Measurements from ENCODE around the gene LCN10.

LCN10 gene

GRCh38 chr9:136722093-136722968 lies 20.4 kb downstream of the LCN10 start:
- Histone ChIP-seq H3K27ac (ENCODE audit: low read depth, low read length) (no peak overlapping the region), H3K27me3 (ENCODE audit: control insufficient read depth in 1 of 2, insufficient read depth in 2 of 2, low read length in 2 of 2) (peaks cover 5 to 6% of the 10 kb centered on the region in 2 donors), H3K36me3 (ENCODE audit: control insufficient read depth in 1 of 2, insufficient read depth in 2 of 2, low read length in 2 of 2) (peaks cover 22 to 48% of the 10 kb centered on the region in 2 donors), H3K4me1 (ENCODE audit: control insufficient read depth in 1 of 2, insufficient read depth in 2 of 2, low read length in 2 of 2) (peaks cover 16 to 42% of the 10 kb centered on the region in 2 donors), H3K4me3 (ENCODE audit: low read depth in 1 of 2, low read length in 2 of 2) (no peak overlapping the region), H3K9ac (ENCODE audit: low read depth in 1 of 2, low read length in 2 of 2) (no peak overlapping the region), H3K9me3 (ENCODE audit: control insufficient read depth in 1 of 2, low read length in 2 of 2) (no peaks in the 10 kb centered on the region)

GRCh38 chr9:136721339-136722092 lies 21.2 kb downstream of the LCN10 start:
- Histone ChIP-seq H3K27ac (ENCODE audit: low read depth, low read length) (no peak overlapping the region), H3K4me3 (ENCODE audit: low read depth in 1 of 2, low read length in 2 of 2) (no peak overlapping the region), H3K27me3 (ENCODE audit: control insufficient read depth in 1 of 2, insufficient read depth in 2 of 2, low read length in 2 of 2) (peaks cover 5 to 6% of the 10 kb centered on the region in 2 donors), H3K4me1 (ENCODE audit: control insufficient read depth in 1 of 2, insufficient read depth in 2 of 2, low read length in 2 of 2) (peaks cover 11 to 34% of the 10 kb centered on the region in 2 donors), H3K36me3 (ENCODE audit: control insufficient read depth in 1 of 2, insufficient read depth in 2 of 2, low read length in 2 of 2) (peaks cover 22 to 48% of the 10 kb centered on the region in 2 donors), H3K9me3 (ENCODE audit: control insufficient read depth in 1 of 2, low read length in 2 of 2) (no peaks in the 10 kb centered on the region), H3K9ac (ENCODE audit: low read depth in 1 of 2, low read length in 2 of 2) (no peak overlapping the region)

- no peak overlapping the region for H3K27ac ChIP-seq (ENCODE audit: low read depth, low read length)
- no peaks in the 10 kb centered on the region for H3K9me3 ChIP-seq (ENCODE audit: control insufficient read depth in 1 of 2, low read length in 2 of 2)
- peaks cover 5 to 28% of the 10 kb centered on the region in 2 donors for H3K4me1 ChIP-seq (ENCODE audit: control insufficient read depth in 1 of 2, insufficient read depth in 2 of 2, low read length in 2 of 2)
- H3K4me3 ChIP-seq (ENCODE audit: low read depth in 1 of 2, low read length in 2 of 2) = no peak overlapping the region
- peaks cover 22 to 43% of the 10 kb centered on the region in 2 donors for H3K36me3 ChIP-seq (ENCODE audit: control insufficient read depth in 1 of 2, insufficient read depth in 2 of 2, low read length in 2 of 2)
- H3K27me3 ChIP-seq (ENCODE audit: control insufficient read depth in 1 of 2, insufficient read depth in 2 of 2, low read length in 2 of 2) = peaks cover 5 to 7% of the 10 kb centered on the region in 2 donors
- no peak overlapping the region for H3K9ac ChIP-seq (ENCODE audit: low read depth in 1 of 2, low read length in 2 of 2)
Measured at GRCh38 chr9:136720898-136721338, 21.8 kb downstream of the LCN10 start.

GRCh38 chr9:136720251-136720897 lies 22.4 kb downstream of the LCN10 start:
- Histone ChIP-seq H3K36me3 (ENCODE audit: control insufficient read depth in 1 of 2, insufficient read depth in 2 of 2, low read length in 2 of 2) (peaks cover 22 to 37% of the 10 kb centered on the region in 2 donors), H3K27me3 (ENCODE audit: control insufficient read depth in 1 of 2, insufficient read depth in 2 of 2, low read length in 2 of 2) (peaks cover 8 to 10% of the 10 kb centered on the region in 2 donors), H3K4me3 (ENCODE audit: low read depth in 1 of 2, low read length in 2 of 2) (no peak overlapping the region), H3K4me1 (ENCODE audit: control insufficient read depth in 1 of 2, insufficient read depth in 2 of 2, low read length in 2 of 2) (peaks cover 0 to 22% of the 10 kb centered on the region in 2 donors), H3K9ac (ENCODE audit: low read depth in 1 of 2, low read length in 2 of 2) (no peak overlapping the region), H3K27ac (ENCODE audit: low read depth, low read length) (no peak overlapping the region), H3K9me3 (ENCODE audit: control insufficient read depth in 1 of 2, low read length in 2 of 2) (no peaks in the 10 kb centered on the region)

- no peak overlapping the region for H3K27ac ChIP-seq (ENCODE audit: low read depth, low read length)
- peaks cover 13 to 18% of the 10 kb centered on the region in 2 donors for H3K27me3 ChIP-seq (ENCODE audit: control insufficient read depth in 1 of 2, insufficient read depth in 2 of 2, low read length in 2 of 2)
- H3K4me1 ChIP-seq (ENCODE audit: control insufficient read depth in 1 of 2, insufficient read depth in 2 of 2, low read length in 2 of 2) = peaks cover 0 to 21% of the 10 kb centered on the region in 2 donors
- peaks cover 17 to 29% of the 10 kb centered on the region in 2 donors for H3K36me3 ChIP-seq (ENCODE audit: control insufficient read depth in 1 of 2, insufficient read depth in 2 of 2, low read length in 2 of 2)
- H3K9ac ChIP-seq (ENCODE audit: low read depth in 1 of 2, low read length in 2 of 2) = no peak overlapping the region
- H3K4me3 ChIP-seq (ENCODE audit: low read depth in 1 of 2, low read length in 2 of 2) = no peak overlapping the region
- no peaks in the 10 kb centered on the region for H3K9me3 ChIP-seq (ENCODE audit: control insufficient read depth in 1 of 2, low read length in 2 of 2)
Measured at GRCh38 chr9:136719195-136719880, 23.4 kb downstream of the LCN10 start.

- H3K27ac ChIP-seq (ENCODE audit: low read depth, low read length) = no peak overlapping the region
- H3K27me3 ChIP-seq (ENCODE audit: control insufficient read depth in 1 of 2, insufficient read depth in 2 of 2, low read length in 2 of 2) = peaks cover 20 to 25% of the 10 kb centered on the region in 2 donors
Measured at GRCh38 chr9:136718345-136719194, 24.2 kb downstream of the LCN10 start.

GRCh38 chr9:136717399-136717798 lies 25.3 kb downstream of the LCN10 start:
- peaks cover 29 to 34% of the 10 kb centered on the region in 2 donors for H3K27me3 ChIP-seq (ENCODE audit: control insufficient read depth in 1 of 2, insufficient read depth in 2 of 2, low read length in 2 of 2)
- no peak overlapping the region for H3K4me3 ChIP-seq (ENCODE audit: low read depth in 1 of 2, low read length in 2 of 2)
- H3K9ac ChIP-seq (ENCODE audit: low read depth in 1 of 2, low read length in 2 of 2) = no peak overlapping the region
- H3K4me1 ChIP-seq (ENCODE audit: control insufficient read depth in 1 of 2, insufficient read depth in 2 of 2, low read length in 2 of 2) = peaks cover 0 to 18% of the 10 kb centered on the region in 2 donors
- peaks cover under 1 to 10% of the 10 kb centered on the region in 2 donors for H3K36me3 ChIP-seq (ENCODE audit: control insufficient read depth in 1 of 2, insufficient read depth in 2 of 2, low read length in 2 of 2)
- H3K27ac ChIP-seq (ENCODE audit: low read depth, low read length) = no peak overlapping the region
- no peaks in the 10 kb centered on the region for H3K9me3 ChIP-seq (ENCODE audit: control insufficient read depth in 1 of 2, low read length in 2 of 2)

More at GRCh38 chr9:136718345-136719194, 24.2 kb downstream of the LCN10 start:
- Histone ChIP-seq H3K36me3 (ENCODE audit: control insufficient read depth in 1 of 2, insufficient read depth in 2 of 2, low read length in 2 of 2) (peaks cover 9 to 21% of the 10 kb centered on the region in 2 donors), H3K4me1 (ENCODE audit: control insufficient read depth in 1 of 2, insufficient read depth in 2 of 2, low read length in 2 of 2) (peaks cover 0 to 21% of the 10 kb centered on the region in 2 donors), H3K4me3 (ENCODE audit: low read depth in 1 of 2, low read length in 2 of 2) (no peak overlapping the region), H3K9ac (ENCODE audit: low read depth in 1 of 2, low read length in 2 of 2) (no peak overlapping the region), H3K9me3 (ENCODE audit: control insufficient read depth in 1 of 2, low read length in 2 of 2) (no peaks in the 10 kb centered on the region)

- Histone ChIP-seq H3K36me3 (ENCODE audit: control insufficient read depth in 1 of 2, insufficient read depth in 2 of 2, low read length in 2 of 2) (no peaks in the 10 kb centered on the region), H3K4me1 (ENCODE audit: control insufficient read depth in 1 of 2, insufficient read depth in 2 of 2, low read length in 2 of 2) (peaks cover 0 to 11% of the 10 kb centered on the region in 2 donors), H3K9me3 (ENCODE audit: control insufficient read depth in 1 of 2, low read length in 2 of 2) (no peaks in the 10 kb centered on the region), H3K27me3 (ENCODE audit: control insufficient read depth in 1 of 2, insufficient read depth in 2 of 2, low read length in 2 of 2) (peaks cover 35 to 44% of the 10 kb centered on the region in 2 donors), H3K4me3 (ENCODE audit: low read depth in 1 of 2, low read length in 2 of 2) (no peak overlapping the region), H3K27ac (ENCODE audit: low read depth, low read length) (no peak overlapping the region), H3K9ac (ENCODE audit: low read depth in 1 of 2, low read length in 2 of 2) (no peak overlapping the region)
Measured at GRCh38 chr9:136714893-136715274, 27.9 kb downstream of the LCN10 start.

All from duodenal mucosa (tissue), 2 donors.